NCI-H526 (cell line): Measurements from ENCODE around the gene FAM107B.

Experiments
- DNase-seq, 2 experiments: peaks; one replicate each; lab custom pipeline; 2025; lab: John Stamatoyannopoulos, UW

FAM107B gene

DNA sequence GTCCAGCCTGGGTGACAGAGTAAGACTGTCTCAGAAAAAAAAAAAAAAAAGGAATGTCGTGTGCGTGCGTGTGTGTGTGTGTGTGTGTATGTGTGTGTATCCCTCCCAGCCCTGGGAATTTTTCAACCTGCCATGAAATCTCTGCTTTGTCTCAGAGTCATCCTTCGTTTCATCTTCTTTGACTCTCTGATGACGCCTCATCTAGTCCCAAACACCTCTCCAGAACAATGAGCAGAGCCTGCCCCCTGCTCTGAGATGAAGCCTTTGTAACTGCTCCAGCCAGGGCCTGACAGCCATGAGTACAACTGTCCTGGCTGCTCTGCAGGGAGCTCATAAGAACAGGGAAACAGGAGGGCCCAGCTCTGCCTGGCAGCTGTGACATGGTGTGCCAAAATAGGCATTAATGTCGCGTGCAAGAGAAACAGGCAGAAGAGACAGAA, 149.5 kb downstream of the FAM107B start:
- DNase-seq = no peak

DNA sequence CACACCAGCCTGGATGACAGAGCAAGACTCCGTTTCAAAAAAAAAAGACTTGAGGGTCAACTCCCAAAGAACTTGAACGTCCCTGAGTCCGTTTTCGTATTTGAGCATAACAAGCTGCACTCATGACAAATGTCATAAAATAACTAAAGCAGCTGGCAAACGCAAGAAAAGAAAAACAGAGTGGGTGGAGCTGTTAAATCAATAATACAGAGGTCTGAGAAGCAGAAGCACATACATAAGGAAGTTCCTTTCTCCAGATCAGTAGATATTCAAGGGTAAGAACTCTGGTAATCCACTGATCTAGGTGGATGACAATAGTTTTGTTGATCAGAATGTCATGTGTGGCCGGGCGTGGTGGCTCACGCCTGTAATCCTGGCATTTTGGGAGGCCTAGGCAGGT, 150.1 kb downstream of the FAM107B start:
- DNase-seq = no peak

DNA sequence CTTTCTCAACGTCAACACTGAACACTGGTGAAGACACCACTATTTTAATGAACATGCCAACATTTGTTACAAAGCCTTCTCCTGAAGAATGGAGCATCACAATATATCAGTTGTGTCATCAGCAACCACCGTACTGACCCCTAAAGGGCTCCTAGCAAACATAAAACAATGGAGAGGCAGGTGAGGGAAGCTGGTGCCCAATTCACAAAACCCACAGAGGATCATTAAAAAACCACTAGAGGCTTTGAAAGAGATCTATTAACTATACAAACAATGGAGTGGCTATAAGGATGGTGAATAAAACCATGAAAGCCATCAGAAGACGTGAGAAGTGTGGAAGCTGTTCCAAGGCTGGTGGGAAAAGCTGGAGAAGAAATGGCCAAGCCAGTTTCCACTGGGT, 150.8 kb downstream of the FAM107B start:
- no peak for DNase-seq

DNA sequence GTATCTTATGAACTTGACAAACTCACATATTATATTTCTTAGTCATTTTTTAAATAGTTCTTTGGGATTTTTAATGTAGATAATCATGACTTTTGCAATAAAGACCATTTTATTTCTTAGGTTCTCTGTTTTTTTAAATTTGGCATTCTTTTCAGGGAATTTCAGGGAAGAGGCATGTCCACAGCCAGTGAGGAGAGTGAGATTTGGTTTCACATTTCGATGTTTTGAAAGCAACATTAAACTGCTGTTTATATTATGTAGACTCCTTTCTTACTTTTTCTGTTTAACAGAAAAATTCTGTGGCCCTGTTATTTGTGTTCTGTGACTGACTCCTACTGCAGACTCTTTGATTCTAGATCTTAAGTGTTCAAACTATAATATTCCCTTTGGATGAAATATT, 153.7 kb downstream of the FAM107B start:
- DNase-seq = no peak

DNA sequence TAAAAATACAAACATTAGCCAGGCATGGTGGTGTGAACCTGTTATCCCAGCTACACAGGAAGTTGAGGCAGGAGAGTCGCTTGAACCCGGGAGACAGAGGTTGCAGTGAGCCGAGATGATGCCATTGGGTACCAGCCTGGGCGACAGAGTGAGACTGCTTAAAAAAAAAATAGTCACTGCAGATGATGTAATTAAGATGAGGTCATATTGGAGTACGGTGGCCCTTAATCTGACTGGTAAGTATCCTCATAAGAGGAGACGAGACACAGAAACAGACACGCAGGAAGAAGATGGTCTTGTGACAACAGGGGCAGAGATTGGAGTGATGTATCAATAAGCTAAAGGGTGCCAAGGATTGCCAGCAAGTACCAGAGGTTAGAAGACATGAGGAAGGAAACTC, 156.0 kb downstream of the FAM107B start:
- DNase-seq = no peak

DNA sequence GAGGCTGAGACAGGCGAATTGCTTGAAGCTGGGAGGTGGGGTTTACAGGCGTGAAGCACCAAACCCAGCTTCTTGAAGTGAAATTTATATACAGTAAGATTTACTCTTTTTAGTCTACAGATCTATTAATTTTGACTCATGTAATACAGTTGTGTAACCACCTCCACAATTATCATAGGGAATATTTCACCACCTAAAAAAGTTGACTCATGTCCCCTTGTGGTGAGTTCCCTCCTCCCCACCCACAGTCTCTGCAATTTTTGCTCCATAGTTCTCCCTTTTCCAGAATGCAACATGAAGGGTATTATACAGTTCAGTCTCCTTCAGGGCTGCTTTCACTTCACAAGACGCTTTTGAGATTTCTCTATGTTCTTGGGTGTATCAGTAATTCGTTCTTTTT, 156.8 kb downstream of the FAM107B start:
- DNase-seq = no peak

DNA sequence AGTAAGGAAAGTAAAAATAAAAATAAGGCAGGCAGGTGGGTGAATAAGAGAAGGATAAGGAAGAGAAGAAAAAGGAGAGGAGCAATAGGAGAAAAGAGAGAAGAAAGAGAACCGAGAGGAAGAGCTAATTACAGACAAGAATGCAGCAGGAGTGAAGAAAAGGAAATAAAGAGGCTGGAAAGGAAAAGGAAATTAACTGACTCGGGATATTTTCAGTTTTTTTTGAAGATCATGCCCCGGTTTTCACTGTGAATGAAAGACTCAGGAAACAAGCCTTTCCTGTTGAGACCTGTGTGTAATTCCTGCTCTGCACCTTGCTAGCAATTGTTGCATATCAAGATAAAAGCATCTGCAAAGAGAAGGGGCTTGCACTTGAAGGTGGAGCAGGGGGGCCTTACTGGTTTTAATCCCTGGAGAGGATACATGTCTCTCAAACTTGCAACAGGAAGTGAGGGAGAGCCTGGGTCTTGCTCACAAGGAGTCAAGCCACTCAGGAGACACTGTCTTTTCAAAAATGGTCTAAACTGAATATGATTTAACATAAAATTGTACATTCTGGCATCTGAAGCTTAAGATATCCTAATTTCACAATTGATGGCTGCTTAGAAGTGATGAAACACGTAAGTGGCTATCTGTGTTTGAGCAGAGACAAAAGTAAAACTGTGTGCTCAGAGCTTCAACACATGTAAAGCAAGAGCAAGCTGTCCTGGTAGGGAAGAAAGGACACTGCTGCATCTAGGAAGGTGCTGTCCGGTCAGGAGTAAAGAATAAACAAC, 157.6 kb downstream of the FAM107B start:
- no peak for DNase-seq

DNA sequence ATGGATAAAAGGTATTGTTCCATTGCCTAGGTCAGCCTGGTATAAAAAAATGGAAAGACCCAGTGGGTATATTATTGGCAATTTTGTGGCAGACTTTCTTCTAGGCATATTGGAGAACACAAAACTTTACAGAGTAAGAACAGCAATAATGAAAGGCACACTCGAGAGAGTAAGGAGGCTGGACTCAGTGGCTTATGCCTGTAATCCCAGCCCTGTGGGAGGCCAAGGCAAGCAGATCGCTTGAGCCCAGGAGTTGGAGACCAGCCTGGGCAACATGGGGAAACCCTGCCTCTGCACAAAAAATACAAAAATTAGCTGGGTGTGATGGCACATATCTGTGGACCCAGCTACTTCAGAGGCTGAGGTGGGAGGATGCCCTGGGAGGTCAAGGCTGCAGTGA, 158.2 kb downstream of the FAM107B start:
- DNase-seq = no peak

DNA sequence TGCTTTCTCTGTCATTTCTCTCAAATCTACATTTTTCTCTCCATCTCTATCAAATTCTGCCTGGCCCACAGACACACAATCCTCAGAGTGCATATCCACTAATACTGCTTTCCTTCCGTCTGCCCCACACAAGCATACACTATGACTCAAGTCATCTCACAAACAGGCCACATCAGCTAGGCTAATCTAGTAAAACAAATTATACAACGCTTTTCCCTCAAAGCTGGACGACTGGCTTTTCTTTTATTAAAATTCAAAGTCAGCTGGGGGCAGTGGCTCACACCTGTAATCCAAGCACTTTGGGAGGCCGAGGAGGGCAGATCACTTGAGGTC, 161.1 kb downstream of the FAM107B start:
- no peak for DNase-seq

DNA sequence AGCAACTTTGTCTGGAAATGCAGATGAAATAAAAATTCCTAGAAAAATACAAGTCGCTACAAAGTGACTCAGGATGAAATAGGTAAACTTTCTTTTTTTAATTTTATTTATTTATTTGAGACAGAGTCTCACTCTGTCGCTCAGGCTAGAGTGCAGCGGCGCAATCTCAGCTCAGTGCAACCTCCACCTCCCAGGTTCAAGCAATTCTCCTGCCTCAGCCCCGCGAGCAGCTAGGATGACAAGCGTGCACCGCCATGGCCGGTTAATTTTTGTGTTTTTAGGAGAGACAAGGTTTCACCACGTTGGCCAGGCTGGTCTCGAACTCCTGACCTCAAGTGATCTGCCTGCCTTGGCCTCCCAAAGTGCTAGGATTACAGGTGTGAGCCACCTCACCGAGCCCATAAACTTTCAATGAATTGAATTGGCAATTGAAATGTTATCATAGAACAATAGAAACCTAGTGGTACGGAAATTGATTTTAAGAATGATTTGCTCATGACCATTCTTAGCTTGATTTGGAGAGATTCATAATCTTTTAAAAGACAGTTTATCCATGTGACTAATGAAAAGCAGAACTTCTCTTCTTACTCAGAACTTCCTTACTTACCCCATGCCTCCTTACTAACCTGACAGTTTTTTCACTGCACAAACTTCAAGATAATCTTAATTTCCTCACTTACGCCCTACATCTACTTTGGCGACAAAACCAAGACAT, 161.7 kb downstream of the FAM107B start:
- no peak for DNase-seq

DNA sequence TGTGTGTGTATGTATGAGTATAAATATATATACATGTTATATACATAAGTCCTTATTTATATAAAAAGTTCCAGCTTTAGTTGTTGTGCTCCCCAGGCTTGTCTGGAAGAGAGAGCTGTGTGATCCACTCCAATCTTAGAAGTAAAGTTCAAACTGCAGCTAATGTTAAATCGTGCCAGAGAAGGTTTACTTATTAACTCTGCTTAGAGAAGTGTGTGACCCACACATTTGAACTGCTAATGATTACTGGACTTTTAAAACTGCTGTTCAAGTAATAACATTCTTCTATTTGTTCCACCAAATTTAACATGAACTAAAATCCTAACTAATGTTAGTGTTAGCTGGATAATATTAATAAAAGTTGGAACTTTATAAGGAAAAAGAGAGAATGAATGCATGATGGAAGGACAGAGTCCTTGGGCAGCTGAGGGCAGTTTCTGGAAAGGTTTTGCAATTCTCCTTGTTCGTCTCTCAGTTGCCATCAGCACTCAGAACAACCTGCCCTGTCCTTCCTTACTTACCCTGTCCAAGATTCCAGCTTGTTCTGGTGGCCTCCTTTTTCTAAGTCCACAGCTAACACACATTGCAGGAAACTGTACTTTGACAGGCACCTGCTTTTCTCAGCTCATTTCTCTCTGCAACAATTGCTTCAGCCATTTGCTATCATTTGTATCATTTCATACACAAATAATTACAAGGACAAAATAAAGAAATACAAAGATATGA, 162.6 kb downstream of the FAM107B start:
- DNase-seq = no peak

DNA sequence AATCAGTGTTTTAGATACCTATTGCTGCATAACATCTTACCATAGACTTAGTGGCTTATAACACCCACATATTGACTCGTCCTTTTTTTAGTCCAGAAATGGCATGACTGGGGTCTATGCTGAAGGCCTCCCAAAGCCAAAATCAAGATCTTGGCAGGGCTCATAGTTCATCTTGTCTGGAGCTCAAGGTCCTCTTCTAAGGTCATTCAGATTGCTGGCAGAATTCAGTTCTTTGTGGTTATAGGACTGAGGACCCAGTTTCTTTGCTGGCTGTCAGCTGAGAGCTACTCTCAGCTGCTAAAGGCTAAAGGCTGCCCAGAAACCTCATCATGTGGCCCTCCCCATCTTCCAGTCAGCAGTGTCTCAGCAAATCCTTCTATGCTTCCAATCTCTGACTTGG, 165.5 kb downstream of the FAM107B start:
- no peak for DNase-seq

DNA sequence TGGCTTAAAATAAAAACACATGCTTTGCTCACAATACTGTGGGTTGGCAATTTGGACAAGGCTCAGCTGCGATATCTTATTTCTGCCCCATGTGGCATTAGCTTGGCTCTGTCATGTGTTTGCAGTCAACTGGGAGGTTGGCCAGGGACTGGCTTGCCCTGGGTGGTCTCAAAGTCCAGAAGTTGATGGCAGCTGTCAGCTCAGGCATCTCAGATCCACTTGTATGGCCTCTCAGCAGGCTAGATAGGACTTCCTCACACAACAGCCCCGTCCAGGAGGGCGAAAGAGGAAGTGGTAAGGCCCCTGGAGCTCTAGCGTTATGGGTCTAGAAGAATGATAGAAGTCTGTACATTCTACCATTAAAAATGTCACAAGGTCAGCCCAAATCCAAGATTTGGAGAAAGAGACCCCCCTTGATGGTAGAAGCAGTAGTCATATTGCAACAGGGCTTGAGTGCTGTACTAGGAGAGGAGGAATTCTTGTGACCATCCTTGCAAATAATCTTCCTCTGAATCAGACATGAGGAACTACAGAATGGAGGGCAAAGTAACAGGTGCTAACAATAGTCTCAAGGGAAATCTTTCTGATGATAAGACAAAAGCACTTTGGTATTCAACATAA, 166.2 kb downstream of the FAM107B start:
- DNase-seq = no peak

DNA sequence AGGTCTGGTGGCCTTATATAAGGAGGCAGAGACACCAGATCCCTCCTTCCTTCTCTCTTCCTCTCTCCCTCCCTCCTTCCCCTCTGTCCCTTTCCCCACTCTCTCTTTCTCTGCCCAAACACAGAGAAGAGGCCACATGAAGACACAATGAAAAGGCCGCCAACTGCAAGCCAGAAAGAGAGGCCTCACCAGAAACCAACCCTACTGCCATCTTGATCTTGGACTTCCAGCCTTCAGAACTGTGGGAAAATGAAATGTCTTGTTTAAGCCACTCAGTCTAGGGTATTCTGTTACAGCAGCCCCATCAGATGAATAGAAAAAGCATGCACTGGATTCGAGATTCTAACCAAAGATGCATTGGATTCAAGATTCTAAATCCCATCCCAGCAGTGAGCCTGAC, 168.1 kb downstream of the FAM107B start:
- DNase-seq = no peak

DNA sequence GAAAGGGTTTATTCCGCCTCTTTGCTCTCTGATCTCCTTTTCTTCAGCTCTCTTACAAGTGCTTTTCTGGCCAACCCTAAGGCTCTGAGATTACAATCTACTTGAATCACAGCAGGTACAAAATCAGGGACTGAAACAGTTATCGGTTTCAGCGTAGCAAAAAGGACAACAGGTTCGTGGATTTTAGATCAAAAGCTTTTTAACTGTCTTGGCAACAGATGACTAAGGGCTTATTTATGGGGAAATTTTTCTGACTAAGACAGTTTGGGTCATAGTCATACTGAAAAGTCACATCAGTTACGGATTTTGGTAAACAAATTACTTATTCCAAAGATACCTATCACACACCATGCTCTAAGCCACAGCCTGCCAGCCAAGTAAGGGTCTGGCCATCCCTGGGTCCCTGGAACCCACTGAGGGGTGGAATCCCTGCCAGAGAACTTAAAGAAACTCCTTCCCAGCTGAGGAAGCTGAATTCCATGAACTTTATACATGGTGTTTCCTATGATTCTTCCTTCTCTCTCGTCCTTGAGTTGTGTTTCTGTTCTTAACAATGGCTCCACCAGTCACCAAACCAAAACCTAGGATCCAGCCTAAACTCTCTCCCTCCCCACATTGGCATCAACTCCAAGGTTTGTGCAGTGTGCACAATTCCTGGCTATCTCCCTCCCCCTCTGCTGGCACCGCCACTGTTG, 169.3 kb downstream of the FAM107B start:
- DNase-seq = no peak

DNA sequence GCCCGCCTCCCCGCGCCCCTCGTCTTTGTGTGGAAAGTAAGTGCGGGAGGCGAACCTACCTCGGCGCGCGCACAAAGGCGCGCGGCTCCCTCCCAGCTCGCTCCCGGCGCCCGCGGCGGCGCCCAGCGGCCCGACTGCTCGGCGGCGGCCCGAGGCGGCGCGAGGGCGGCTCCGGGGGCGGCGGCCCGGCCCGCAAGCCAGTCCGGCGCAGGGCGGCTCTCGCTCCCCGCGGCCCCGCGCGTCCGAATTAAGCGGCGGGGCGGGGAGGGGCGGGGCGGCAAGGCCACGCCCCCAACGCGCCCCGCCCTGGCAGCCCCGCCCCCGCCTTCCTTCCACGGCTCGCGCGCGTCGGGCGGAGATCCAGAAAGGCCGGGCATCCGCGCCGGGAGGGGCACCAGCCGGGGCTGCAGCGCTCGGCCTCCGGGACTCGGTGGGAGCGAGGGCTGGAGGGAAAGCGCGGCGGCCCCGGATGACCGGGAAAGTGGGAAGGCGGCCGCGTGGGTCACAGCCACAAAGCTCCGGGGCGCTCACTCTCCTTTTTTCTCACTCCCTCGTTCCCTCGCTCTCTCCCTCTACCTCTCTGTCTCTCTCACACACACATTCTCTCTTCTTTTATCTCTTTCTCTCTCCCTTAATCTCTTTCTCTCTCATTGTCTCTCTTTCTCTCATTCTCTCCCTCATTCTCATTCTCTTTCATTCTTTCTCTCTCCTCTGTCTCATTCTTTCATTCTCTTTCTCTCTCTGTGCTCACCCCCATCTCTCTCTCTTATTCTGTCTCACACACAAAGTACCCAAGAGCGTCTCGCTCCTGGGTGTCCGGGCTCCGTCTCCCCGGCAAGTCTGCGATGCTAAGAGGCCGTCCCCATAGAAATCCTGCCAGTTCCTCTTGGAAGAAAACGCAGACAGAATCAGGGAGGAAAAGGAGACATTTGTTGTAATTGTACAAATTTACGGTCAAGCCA, 170.2 kb downstream of the FAM107B start:
- DNase-seq = peak in 1 of 2 experiments; percentile 77

DNA sequence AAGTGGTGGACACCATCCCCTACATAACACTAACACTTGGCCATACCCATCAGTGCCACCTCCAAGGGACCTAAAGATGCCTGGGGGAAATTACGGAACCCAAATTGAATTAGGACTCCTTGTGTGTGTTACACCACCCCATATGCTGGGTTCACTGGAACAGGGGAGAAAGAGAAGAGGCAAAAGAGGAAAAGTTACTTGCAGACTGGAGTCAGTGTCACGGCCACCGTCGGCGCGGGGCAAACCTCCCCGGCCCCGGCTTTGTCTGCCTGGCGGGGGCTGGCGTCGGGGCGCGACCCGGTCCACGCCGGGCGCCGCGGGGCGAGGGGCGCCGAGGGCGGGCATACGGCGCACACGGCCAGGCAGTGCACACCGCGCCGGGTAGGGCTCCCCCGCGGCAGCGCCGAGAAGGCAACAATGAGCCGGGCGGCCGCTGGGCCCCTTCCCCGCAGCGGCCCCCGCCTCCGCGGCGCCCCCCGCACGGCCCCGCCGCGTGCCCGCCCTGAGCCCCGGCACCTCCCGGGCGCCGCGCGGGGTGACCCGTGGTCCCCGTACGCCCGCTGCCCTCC, 171.1 kb downstream of the FAM107B start:
- DNase-seq = peak in 1 of 2 experiments; percentile 39

DNA sequence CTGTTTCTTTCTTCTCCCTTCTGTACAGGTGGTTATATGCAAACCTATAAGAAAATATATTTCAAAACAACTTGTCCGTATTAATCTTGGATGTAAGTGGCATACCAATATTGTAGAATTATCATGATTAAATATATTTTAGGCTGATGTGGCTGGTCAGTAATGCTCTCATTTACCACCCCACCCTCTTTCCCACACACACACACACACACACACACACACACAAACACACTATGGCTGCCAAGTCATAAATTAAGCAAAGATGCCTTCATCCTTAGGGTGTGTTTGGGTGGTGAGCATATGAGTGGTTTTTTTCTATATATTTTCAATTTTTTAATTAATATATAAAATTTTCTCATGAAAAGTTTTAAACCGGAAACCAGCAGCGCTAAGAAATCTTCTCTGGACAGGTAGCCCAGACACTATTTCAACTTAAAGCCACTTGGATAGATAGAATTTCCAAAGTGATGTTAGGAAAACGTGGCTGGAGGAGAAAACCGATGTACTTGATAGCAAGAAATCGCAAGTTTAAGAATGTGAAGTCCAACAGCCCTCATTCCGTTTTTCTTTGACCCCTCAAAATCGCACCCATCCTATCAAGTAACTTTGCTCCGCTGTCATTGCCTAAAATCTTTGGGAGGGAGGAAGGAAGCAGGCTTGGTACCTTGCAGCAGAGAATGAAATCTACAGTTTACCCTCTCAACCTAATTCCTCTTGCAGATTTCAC, 171.7 kb downstream of the FAM107B start:
- no peak for DNase-seq

DNA sequence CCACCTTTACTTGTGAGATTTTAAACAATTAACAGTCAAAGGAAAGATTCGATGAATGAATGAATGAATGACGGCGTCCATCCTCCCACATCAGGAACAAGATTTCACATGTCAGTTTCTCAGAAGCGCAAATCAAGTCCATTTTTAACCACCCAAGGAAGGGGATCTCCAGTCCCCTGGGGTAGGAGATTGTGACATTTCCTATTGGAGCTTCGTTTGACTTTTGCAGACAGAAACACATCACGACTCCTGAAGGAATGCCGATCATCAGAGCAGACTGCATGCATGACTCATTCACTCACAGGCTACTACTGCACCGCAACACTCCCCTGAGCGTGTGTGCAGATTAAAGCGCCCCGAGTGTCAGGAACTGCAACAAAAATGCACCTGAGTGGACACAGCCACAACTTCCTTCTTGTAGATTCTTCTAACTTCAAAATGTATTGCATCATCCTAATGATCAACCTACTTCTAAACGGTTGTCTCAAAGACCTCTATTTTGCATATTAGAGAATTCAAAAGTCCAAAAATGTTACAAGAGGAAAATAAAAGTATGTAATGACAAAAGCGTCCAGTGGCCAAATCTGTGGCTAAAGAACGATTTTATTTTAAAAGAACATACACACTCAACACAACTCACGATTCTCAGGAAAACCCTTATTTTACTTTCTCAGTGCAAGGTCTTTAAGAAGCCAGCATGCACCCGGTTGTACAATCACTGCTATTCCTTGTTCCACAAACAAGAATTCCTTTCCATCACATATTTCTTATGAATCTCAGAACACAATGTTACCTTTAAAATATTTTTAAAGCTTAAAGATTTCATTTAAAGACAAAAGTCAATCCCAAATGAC, 172.6 kb downstream of the FAM107B start:
- no peak for DNase-seq
